GM21447 (cell line): ENCODE measurements around the gene SLC25A51.

ENCODE experiments used
- ATAC-seq: cut with Tn5 transposase; IDR thresholded peaks from one replicate; pipeline ENCODE4 v1.9.1; 2021; ENCODE audit not compliant: unreplicated experiment

SLC25A51 gene

GRCh38 chr9:37839496-37840461 lies 64.1 kb downstream of the SLC25A51 start:
- ATAC-seq: no peak
